CD4-positive, alpha-beta T cell treated with Interleukin-15 for 1 hour (primary cell): ENCODE results near the gene CRTC3.
"Not testable (repeated sequence)": the region's sequence is repeated elsewhere in the genome, so short reads cannot be mapped to it uniquely, and the experiment has no call there.

Experiments
- DNase-seq: peaks from one replicate; pipeline ENCODE4 v3.0.0-alpha.2; 2020

Gene CRTC3

DNA sequence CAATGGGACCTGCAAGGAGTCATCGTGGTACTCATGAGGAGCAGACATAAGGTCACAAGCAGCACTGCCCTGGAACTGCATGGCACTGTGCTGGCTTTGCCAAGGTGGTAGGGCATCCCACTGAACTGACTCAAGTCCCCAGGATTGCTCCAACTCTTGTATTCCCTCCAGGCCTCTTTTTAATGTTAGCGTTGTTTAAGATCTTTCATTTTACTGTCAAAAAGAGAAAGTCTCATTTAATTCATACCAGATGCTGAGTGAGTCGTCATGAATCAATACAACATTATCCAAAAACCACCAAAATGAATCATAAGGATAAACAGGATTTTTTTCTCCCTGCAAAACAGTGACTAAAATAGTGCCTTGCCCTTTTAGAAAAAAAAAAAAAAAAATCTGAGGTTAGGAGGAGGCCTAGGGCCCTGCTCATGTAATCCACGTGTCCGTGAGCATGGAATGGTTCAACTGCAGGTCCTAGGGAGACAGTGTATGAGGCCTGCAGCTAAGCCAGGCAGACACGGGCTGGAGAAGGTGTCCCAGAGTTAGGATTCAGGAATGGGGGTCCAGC, 150.7 kb downstream of the CRTC3 start:
- DNase-seq: no peak

DNA sequence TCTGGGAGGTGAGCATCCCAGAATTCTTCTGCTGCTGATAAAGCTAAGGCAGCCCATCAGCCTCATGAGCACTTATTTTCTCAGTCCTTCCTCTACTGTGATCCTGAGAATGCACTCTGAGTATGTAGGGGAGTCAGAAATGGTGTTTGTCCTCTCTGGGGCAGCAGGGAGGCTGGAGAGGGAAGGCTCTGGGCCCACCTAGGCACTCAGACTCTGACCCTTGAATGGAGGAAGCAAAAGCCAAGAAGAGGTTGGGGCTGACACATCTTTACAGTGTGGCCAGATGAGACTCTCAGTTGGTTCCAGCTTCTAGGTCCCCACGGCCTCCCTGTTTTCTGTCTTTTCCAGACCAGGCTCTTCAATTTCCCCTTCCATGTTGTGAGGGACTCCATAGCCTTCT, 151.3 kb downstream of the CRTC3 start:
- DNase-seq: no peak

DNA sequence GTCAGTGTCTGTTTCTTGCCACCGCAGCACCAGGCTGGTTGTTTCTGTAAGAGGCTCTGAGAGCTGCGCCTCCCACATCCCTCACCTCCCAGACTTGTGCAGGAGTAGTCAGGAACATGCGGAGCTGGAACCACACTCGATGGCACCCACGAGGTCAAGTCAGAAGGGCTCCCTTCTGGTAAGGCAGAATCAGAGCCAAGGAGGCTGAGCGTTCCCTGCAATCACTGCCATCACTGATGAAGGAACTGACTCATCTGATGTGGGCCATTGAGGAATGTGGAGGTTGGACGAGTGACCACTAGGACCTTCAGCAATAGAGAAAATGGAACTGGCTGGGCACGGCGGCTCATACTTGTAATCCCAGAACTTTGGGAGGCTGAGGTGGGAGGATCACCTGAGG, 151.8 kb downstream of the CRTC3 start:
- no peak for DNase-seq

DNA sequence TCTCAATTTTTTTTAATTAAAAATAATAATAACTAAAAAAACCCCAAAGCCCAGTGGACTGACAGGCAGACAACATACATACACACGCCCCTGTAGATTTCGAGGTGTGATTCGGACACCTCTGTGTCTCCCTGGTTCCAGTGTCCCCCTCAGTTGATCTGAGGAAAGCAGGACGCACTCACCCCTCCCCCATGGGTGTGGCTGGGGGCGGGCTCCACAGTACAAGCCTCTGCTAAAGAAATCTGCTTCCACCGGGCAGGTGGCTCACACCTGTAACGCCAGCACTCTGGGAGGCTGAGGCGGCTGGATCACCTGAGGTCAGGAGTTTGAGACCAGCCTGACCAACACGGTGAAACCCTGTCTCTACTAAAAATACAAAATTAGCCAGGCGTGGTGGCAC, 153.6 kb downstream of the CRTC3 start:
- DNase-seq: no peak

DNA sequence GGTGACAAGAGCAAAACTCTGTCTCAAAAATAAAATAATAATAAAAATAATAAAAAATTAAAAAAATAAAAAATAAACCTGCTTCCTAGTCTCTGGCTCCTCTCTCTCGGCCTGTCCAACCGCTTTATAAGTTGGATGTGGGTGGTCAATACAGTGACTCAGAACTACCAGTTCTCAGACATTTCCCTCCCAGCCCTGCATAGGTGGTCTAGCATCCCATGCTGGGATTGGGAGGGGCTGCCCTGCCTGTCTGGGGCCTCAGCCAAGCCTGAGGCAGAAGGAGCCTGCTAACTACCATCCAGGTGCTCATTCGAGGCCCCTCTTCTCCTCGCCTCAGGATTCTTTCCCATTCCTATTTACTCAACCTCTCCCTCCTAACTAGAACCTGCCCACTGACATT, 154.2 kb downstream of the CRTC3 start:
- DNase-seq: no peak

DNA sequence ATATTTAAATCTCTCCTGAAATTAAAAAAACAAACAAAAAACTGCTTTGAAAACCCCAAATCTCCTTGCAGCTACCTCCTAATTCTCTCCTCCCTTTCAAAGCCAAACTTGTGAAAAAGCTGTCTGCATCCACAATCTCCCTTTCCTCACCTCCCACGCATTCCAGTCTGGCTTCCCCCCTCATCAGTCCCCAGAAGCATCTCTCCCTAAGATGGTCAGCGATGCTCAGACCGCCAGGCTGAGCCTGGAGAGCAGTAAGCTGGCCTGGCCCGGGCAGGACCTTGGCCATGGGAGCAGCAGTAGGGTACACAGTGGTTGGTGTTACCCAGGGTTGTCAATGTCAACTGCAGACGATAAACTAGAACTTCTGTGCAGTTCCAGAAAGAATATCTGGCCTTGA, 154.6 kb downstream of the CRTC3 start:
- DNase-seq: no peak

DNA sequence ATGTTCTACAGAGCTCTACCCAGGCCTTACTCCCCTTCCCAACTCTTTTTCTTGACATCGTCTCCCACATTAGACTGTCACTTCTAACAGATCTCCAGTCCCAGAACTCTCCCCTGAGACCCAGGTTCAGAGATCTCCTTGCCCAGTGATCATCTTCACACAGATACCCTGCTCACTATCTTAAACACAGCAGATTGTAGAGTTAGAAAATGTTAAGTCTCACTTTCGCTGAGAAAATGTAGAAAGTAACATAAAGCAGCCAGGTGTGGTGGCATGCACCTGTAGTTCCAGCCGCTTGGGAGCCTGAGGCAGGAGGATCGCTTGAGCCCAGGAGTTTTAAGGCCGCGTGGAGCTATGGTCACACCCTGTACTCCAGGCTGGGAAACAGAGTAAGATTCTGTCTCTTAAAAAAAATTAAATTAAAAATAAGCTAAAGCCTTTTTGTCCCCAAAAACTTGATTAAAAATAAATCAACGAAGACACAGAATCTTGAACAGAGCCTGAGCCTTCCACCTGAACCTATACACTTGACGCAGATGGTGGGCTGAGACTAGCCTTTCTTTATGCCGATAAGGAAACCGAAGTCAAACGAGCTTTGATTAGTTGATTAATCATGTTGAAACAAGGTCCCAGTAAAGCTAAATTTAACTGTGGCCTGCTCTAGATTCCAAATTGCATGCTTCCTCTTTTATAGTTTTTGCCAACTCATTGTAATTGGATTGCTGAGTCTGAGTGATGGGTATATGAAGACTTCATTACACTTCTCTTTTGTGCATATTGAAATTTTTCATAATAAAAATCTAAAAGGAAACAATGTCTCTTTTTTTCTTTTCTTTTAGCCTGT, 156.1 kb downstream of the CRTC3 start:
- no peak for DNase-seq

DNA sequence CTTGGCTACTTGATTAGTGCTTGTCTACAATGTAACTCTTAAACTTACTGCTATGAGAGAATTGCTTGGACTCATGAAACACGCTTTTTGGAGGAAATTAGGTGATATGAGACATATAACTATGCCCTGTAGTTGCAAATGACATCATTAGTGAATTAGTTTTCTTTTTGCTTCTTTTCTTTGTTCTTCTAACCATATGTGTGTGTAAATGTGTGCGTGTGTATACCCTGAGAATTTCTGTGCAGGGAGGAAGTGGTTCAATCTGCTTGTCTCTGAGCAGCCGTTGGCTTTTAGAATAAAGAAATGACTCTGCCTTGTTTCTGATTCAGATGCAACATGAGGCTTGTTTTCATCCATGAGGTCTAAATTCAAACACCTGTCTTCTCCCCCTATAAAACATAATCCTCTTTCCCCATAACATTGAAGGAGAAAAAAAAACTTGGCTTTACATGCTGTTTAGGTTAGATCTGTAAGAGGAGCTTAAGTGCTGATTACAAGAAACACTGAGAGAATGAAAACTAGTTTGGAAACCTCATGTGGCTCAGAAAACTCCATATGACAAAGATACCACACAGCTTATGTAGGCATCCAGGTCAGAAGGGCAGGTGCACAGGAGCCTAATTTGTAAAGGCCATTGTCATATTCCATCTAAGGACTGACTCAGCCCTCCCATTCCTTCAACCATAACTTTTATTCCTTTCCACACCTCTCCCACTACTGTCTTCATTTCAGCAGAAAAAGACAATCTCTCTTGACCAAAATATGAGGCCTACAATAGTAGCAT, 156.9 kb downstream of the CRTC3 start:
- no peak for DNase-seq

DNA sequence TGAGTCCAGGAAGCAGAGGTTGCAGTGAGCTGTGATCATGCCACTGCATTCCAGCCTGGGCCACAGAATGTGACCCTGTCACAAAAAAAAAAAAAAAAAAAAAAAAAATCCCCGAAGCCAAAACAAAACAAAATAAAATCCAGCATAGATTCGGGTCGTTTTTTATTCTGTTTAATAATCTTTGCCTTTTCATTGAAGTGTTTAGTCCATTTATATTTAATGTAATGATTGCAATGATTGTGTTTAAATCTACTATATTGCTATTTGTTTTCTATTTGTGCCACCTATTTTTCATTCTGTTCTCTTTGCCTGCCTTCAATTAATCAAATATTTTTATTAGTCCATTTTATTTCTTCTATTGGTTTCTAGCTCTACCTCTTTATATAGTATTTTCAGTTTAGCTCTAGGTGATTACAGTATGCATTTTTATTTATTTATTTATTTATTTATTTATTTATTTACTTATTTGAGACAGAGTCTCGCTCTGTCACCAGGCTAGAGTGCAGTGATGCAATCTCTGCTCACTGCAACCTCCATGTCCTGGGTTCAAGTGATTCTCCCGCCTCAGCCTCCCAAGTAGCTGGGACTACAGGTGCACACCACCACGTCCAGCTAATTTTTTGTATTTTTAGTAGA, 159.7 kb downstream of the CRTC3 start:
- not testable (repeated sequence) for DNase-seq

DNA sequence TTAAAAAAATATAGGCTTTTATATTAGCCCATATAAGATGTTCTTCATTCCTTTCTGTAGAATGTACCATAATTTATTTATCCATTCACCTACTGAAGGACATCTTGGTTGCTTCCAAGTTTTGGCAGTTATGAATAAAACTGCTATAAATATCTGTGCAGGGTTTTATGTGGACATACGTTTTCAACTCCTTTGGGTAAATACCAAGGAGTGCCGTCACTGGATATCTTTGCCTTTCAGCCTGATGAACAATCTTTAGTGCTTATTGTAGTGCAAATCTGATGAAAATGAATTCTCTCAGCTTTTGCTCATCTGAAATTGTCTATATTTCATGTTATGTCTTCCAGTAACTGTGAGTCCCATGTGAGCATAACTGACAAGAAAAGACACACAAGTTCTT, 160.9 kb downstream of the CRTC3 start:
- DNase-seq: no peak

DNA sequence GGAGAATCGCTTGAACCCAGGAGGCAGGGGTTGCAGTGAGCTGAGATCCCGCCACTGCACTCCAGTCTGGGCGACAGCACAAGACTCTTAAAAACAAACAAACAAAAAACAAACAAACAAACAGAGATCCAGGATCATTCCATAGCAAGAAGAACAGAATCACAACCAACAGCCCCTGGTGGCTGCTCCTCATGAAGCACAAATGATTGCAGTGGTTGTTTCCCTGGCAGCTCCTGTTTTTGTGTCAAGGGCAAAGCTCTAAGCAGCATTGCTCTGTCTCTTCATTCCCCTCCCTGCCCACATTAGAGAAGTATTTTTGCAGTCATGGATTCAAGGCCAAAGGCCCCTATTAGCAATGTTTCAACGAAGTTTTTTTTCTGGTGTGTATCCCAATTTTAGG, 161.6 kb downstream of the CRTC3 start:
- no peak for DNase-seq

DNA sequence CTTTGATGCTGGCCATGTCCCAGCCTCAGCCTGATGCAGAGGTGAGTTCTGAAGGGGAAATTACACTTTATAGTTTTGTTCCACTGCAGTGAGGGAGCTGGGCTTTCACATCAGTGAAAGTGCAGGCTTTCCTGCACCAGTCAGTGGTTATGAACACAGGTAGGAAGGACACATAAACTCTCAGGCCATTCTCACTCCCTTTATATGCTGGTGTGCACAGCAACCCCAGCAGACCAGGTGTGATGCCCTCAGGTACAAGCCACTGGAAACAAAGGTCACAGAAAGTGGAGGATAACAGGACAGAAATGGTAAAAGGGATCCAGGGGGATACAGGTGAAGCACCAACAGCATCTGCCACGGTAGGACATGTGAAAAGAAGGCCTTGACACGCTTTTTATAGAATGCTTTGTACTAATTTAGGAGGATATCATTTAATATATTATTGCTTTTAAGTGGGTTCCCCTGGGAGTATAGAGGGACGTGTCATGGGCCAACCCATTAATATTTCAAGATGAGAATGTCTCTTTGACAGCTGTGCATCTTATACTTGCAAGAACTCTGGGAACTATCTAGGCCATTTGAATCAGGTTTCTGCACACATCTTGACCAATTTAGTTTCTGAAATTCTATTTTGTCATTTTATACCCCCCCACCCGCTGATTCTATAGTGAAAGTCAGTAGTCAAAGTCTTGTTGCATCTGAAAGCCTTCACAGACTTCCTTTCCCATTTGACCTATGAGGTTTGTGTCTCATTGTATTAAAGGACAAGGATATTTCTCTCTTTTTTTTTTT, 162.5 kb downstream of the CRTC3 start:
- DNase-seq: no peak
